Brain microvascular endothelial cell (primary cell): ENCODE results near the gene ACIN1.

Source experiments
- DNase-seq: peaks from one replicate; pipeline ENCODE4 v3.0.0-alpha.2; 2020
- H3K27ac ChIP-seq: fragments of 250-450 bp; sonication (Bioruptor Pico); 2 replicates; pipeline ENCODE4 v1.5.1; 2020; ENCODE audit warnings: mild to moderate bottlenecking, moderate library complexity
- H3K27me3 ChIP-seq: fragments of 250-450 bp; sonication (Bioruptor Pico); replicated peaks from 2 replicates; pipeline ENCODE4 v1.5.1; 2020; ENCODE audit warnings: mild to moderate bottlenecking
- H3K36me3 ChIP-seq: fragments of 250-450 bp; sonication (Bioruptor Pico); replicated peaks from 2 replicates; pipeline ENCODE4 v1.5.1; 2020; ENCODE audit warnings: mild to moderate bottlenecking
- H3K4me3 ChIP-seq: 2 replicates; pipeline ENCODE4 v1.5.1; 2011; ENCODE audit warnings: low read depth, mild to moderate bottlenecking, control low read depth, low read length, moderate library complexity
- CTCF ChIP-seq: IDR thresholded peaks from 2 replicates; pipeline ENCODE4 v1.5.1; 2011; ENCODE audit warnings: low read depth, mild to moderate bottlenecking, moderate library complexity, low read length, control low read depth, inconsistent platforms; ENCODE audit errors: missing control alignments
- in situ Hi-C: cut with HindIII; loops from 2 replicates; pipeline ENCODE4 v1.10.0; 2017; ENCODE audit warnings: low sequenced_read_pairs, low pct_ligation_motif_present

The ACIN1 gene

GRCh38 chr14:23049011-23049410, 45.9 kb downstream of the ACIN1 start:
- no peak overlapping the region for H3K27ac ChIP-seq
- H3K4me3 ChIP-seq = no peak overlapping the region
- H3K36me3 ChIP-seq = no peaks in the 10 kb centered on the region
- in situ Hi-C loops = loop anchor here (10.0 kb wide), 1 partner anchor 64 kb away; the partner anchor contains the start of gene AJUBA
- TF ChIP-seq CTCF = no peak
- no peaks in the 10 kb centered on the region for H3K27me3 ChIP-seq
- no peak for DNase-seq

- H3K36me3 ChIP-seq = no peaks in the 10 kb centered on the region
- DNase-seq = no peak
- no peaks in the 10 kb centered on the region for H3K27me3 ChIP-seq
- TF ChIP-seq CTCF = no peak
- no peak overlapping the region for H3K27ac ChIP-seq
- in situ Hi-C loops = loop anchor here (10.0 kb wide), 1 partner anchor 63 kb away; the partner anchor contains the start of gene AJUBA
- H3K4me3 ChIP-seq = no peak overlapping the region
Observed at GRCh38 chr14:23047751-23048693, 46.9 kb downstream of the ACIN1 start.

- in situ Hi-C loops = loop anchor here (10.0 kb wide), 1 partner anchor 62 kb away; the partner anchor contains the start of gene AJUBA
- DNase-seq = no peak
- no peak overlapping the region for H3K27ac ChIP-seq
- no peaks in the 10 kb centered on the region for H3K36me3 ChIP-seq
- H3K4me3 ChIP-seq = no peak overlapping the region
- no peaks in the 10 kb centered on the region for H3K27me3 ChIP-seq
- no peak for TF ChIP-seq CTCF
Observed at GRCh38 chr14:23047034-23047634, 47.8 kb downstream of the ACIN1 start.

GRCh38 chr14:23045419-23046357, 49.2 kb downstream of the ACIN1 start:
- no peak for DNase-seq
- no peak for TF ChIP-seq CTCF
- Histone ChIP-seq H3K27me3 (no peaks in the 10 kb centered on the region), H3K36me3 (no peaks in the 10 kb centered on the region), H3K27ac (no peak overlapping the region), H3K4me3 (no peak overlapping the region)
- in situ Hi-C loops = loop anchor here (10.0 kb wide), 1 partner anchor 61 kb away; the partner anchor contains the start of gene AJUBA

- Histone ChIP-seq H3K27ac (no peak overlapping the region), H3K36me3 (no peaks in the 10 kb centered on the region), H3K27me3 (no peaks in the 10 kb centered on the region), H3K4me3 (no peak overlapping the region)
- no peak for TF ChIP-seq CTCF
- in situ Hi-C loops = loop anchor here (10.0 kb wide), 1 partner anchor 60 kb away; the partner anchor contains the start of gene AJUBA
- no peak for DNase-seq
Observed at GRCh38 chr14:23044840-23045239, 50.1 kb downstream of the ACIN1 start.
